ENCODE results near the gene CBL. TPM values are rescaled to one million over a fixed set of nuclear protein-coding genes. Genes with fewer than 3 reads are reported as not detected.

CBL gene
- total RNA-seq, 2 experiments from 2014 or later, result 19.2 to 59.1 TPM

GRCh38 chr11:119229288-119229672 lies 23.1 kb downstream of the CBL start:
- Histone ChIP-seq H3K9me3 (ENCODE audit: low read length) (no peaks in the 10 kb centered on the region), H3K36me3 (ENCODE audit: insufficient read depth, low read length) (peaks cover 30% of the 10 kb centered on the region), H3K79me2 (ENCODE audit: insufficient read depth, low read depth, low read length) (peaks cover 62% of the 10 kb centered on the region), H3K4me1 (ENCODE audit: insufficient read depth, low read length, poor library complexity, severe bottlenecking) (peaks cover 7% of the 10 kb centered on the region), H3K27ac (ENCODE audit: low read depth, low read length, poor library complexity, severe bottlenecking) (no peak overlapping the region), H3K4me3 (ENCODE audit: low read depth, low read length, poor library complexity, severe bottlenecking) (no peak overlapping the region), H3K4me2 (ENCODE audit: low read length) (no peak overlapping the region), H3K9me2 (ENCODE audit: insufficient read depth, low read length) (no peaks in the 10 kb centered on the region), H4K20me1 (ENCODE audit: insufficient read depth, low read length) (0 out of 2 replicates have a peak, but pooled peaks cover 6% of the 10 kb centered on the region), H2AFZ (ENCODE audit: low read length) (no peak overlapping the region)
- CTCF ChIA-PET (ENCODE audit: unreplicated experiment), result no interaction called here
- POLR2A ChIA-PET, result interaction anchor here (0.6 to 2.2 kb wide), 8 partner anchors 9 to 518 kb away, joined by 3 to 6 read pairs (median 3); partner anchors contain the start of gene VPS11
- TF ChIP-seq EZH2phosphoT487 (IDR thresholded peaks at IDR 0.05; ENCODE audit: borderline replicate concordance, low read depth, low read length), result no peak
- TF ChIP-seq, protein P1, sequence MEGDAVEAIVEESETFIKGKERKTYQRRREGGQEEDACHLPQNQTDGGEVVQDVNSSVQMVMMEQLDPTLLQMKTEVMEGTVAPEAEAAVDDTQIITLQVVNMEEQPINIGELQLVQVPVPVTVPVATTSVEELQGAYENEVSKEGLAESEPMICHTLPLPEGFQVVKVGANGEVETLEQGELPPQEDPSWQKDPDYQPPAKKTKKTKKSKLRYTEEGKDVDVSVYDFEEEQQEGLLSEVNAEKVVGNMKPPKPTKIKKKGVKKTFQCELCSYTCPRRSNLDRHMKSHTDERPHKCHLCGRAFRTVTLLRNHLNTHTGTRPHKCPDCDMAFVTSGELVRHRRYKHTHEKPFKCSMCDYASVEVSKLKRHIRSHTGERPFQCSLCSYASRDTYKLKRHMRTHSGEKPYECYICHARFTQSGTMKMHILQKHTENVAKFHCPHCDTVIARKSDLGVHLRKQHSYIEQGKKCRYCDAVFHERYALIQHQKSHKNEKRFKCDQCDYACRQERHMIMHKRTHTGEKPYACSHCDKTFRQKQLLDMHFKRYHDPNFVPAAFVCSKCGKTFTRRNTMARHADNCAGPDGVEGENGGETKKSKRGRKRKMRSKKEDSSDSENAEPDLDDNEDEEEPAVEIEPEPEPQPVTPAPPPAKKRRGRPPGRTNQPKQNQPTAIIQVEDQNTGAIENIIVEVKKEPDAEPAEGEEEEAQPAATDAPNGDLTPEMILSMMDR (conservative IDR thresholded peaks at IDR 0.05; ENCODE audit: low read length), result no peak
- no TSS peak for BruUV-seq (replicated peaks)
- DNase-seq (ENCODE audit: low spot score), result no peak
- intact Hi-C loops (cut with micrococcal nuclease; ENCODE audit: unreplicated experiment), result no loop called here

GRCh38 chr11:119229741-119230140 lies 23.6 kb downstream of the CBL start:
- TF ChIP-seq EZH2phosphoT487 (IDR thresholded peaks at IDR 0.05; ENCODE audit: borderline replicate concordance, low read depth, low read length), result no peak
- no peaks in the 10 kb centered on the region for H3K9me3 ChIP-seq (ENCODE audit: low read length)
- DNase-seq (ENCODE audit: low spot score), result no peak
- CTCF ChIA-PET (ENCODE audit: unreplicated experiment), result no interaction called here
- H3K36me3 ChIP-seq (ENCODE audit: insufficient read depth, low read length), result peaks cover 35% of the 10 kb centered on the region
- no TSS peak for BruUV-seq (replicated peaks)
- H4K20me1 ChIP-seq (ENCODE audit: insufficient read depth, low read length), result 0 out of 2 replicates have a peak, but pooled peaks cover 6% of the 10 kb centered on the region
- H3K27ac ChIP-seq (ENCODE audit: low read depth, low read length, poor library complexity, severe bottlenecking), result no peak overlapping the region
- peaks cover 57% of the 10 kb centered on the region for H3K79me2 ChIP-seq (ENCODE audit: insufficient read depth, low read depth, low read length)
- no peak overlapping the region for H3K4me2 ChIP-seq (ENCODE audit: low read length)
- POLR2A ChIA-PET, result interaction anchor here (0.6 to 2.2 kb wide), 10 partner anchors 8 to 518 kb away, joined by 3 to 7 read pairs (median 3); partner anchors contain the start of gene VPS11
- no peak overlapping the region for H3K4me3 ChIP-seq (ENCODE audit: low read depth, low read length, poor library complexity, severe bottlenecking)
- peaks cover 7% of the 10 kb centered on the region for H3K4me1 ChIP-seq (ENCODE audit: insufficient read depth, low read length, poor library complexity, severe bottlenecking)
- no peaks in the 10 kb centered on the region for H3K9me2 ChIP-seq (ENCODE audit: insufficient read depth, low read length)
- intact Hi-C loops (cut with micrococcal nuclease; ENCODE audit: unreplicated experiment), result no loop called here
- no peak overlapping the region for H2AFZ ChIP-seq (ENCODE audit: low read length)

GRCh38 chr11:119236490-119236889 lies 30.4 kb downstream of the CBL start:
- ChIA-PET POLR2A (interaction anchor here (1.0 kb wide), 1 partner anchor 26 kb away, joined by 4 read pairs; no protein-coding TSS in a partner anchor), CTCF (ENCODE audit: unreplicated experiment) (no interaction called here)
- H3K36me3 ChIP-seq (ENCODE audit: insufficient read depth, low read length), result peaks cover 65% of the 10 kb centered on the region
- no TSS peak for BruUV-seq (replicated peaks)
- intact Hi-C loops (cut with micrococcal nuclease; ENCODE audit: unreplicated experiment), result no loop called here
- TF ChIP-seq, protein P1 (conservative IDR thresholded peaks at IDR 0.05; ENCODE audit: low read length), result no peak
- TF ChIP-seq EZH2phosphoT487 (IDR thresholded peaks at IDR 0.05; ENCODE audit: borderline replicate concordance, low read depth, low read length), result no peak
- H4K20me1 ChIP-seq (ENCODE audit: insufficient read depth, low read length), result no peaks in the 10 kb centered on the region
- 0 out of 2 replicates have a peak overlapping the region, but pooled peaks have one; percentile 51 for H3K4me2 ChIP-seq (ENCODE audit: low read length)
- H3K9me2 ChIP-seq (ENCODE audit: insufficient read depth, low read length), result no peaks in the 10 kb centered on the region
- H3K79me2 ChIP-seq (ENCODE audit: insufficient read depth, low read depth, low read length), result peaks cover 48% of the 10 kb centered on the region; the same call in 1 of the 2 replicates
- peaks cover 50% of the 10 kb centered on the region for H3K4me1 ChIP-seq (ENCODE audit: insufficient read depth, low read length, poor library complexity, severe bottlenecking)
- H2AFZ ChIP-seq (ENCODE audit: low read length), result no peak overlapping the region
- H3K9me3 ChIP-seq (ENCODE audit: low read length), result no peaks in the 10 kb centered on the region
- no peak overlapping the region for H3K4me3 ChIP-seq (ENCODE audit: low read depth, low read length, poor library complexity, severe bottlenecking)
- no peak for DNase-seq (ENCODE audit: low spot score)
- peak overlapping the region; percentile 43 for H3K27ac ChIP-seq (ENCODE audit: low read depth, low read length, poor library complexity, severe bottlenecking)
